SH-SY5Y (cell line): ENCODE measurements around the gene RHOD.

Experiments
- GATA2 ChIP-seq: IDR thresholded peaks from 2 replicates; pipeline ENCODE4 v1.6.1; 2011; ENCODE audit warnings: mild to moderate bottlenecking, low read depth, low read length
- GATA3 ChIP-seq: IDR thresholded peaks from 2 replicates; pipeline ENCODE4 v1.6.1; 2011; ENCODE audit warnings: low read depth, mild to moderate bottlenecking, low read length, moderate library complexity

- TF ChIP-seq GATA2 (no peak), GATA3 (no peak)
These were observed 3.0 kb downstream of the RHOD start for GRCh38 chr11:67059671-67060070.
